ENCODE measurements around the gene KAZN. TPM values are rescaled to one million over a fixed set of nuclear protein-coding genes. Genes with fewer than 3 reads are reported as not detected.

The KAZN gene
- total and polyA plus RNA-seq, 10 donors: 20.0 to 245 (median 144) TPM

GRCh38 chr1:14842361-14842760 lies 243.9 kb downstream of the KAZN start:
- DNase-seq: no peak
- no peaks in the 10 kb centered on the region for H3K27me3 ChIP-seq (replicated peaks in 1 of 7)

GRCh38 chr1:14842891-14843290 lies 244.4 kb downstream of the KAZN start:
- DNase-seq: no peak
- 67 to 84% (median 77%) methylated on average over 2 of the region's 2 CpGs for WGBS, 5 donors
- Histone ChIP-seq H3K27me3 (replicated peaks in 1 of 7) (no peaks in the 10 kb centered on the region), H3K27ac (no peak overlapping the region), H3K4me3 (no peak overlapping the region), H3K4me1 (no peaks in the 10 kb centered on the region), H3K9me3 (peaks cover 5 to 39% (median 26%) of the 10 kb centered on the region in 8 donors), H3K36me3 (no peaks in the 10 kb centered on the region)
- TF ChIP-seq CTCF (IDR thresholded peaks at IDR 0.05 in 8 of 11, conservative IDR thresholded peaks at IDR 0.05 in 3 of 11) (no peak), POLR2AphosphoS5 (IDR thresholded peaks at IDR 0.05) (no peak), POLR2A (IDR thresholded peaks at IDR 0.05) (no peak)
- intact Hi-C loops (cut with DNase I; ENCODE audit: low total_unique reads): no loop called here

More at GRCh38 chr1:14842361-14842760, 243.9 kb downstream of the KAZN start:
- H3K36me3 ChIP-seq: no peaks in the 10 kb centered on the region
- H3K4me1 ChIP-seq: no peaks in the 10 kb centered on the region
- H3K27ac ChIP-seq: no peak overlapping the region
- H3K9me3 ChIP-seq: peaks cover 5 to 42% (median 26%) of the 10 kb centered on the region in 8 donors
- H3K4me3 ChIP-seq: no peak overlapping the region
- 75 to 94% (median 83%) methylated on average over 4 of the region's 4 CpGs for WGBS, 5 donors
- no peak for TF ChIP-seq POLR2AphosphoS5 (IDR thresholded peaks at IDR 0.05)
- no peak for TF ChIP-seq CTCF (IDR thresholded peaks at IDR 0.05 in 8 of 11, conservative IDR thresholded peaks at IDR 0.05 in 3 of 11)
- TF ChIP-seq POLR2A (IDR thresholded peaks at IDR 0.05): no peak
- intact Hi-C loops (cut with DNase I; ENCODE audit: low total_unique reads): no loop called here

DNA sequence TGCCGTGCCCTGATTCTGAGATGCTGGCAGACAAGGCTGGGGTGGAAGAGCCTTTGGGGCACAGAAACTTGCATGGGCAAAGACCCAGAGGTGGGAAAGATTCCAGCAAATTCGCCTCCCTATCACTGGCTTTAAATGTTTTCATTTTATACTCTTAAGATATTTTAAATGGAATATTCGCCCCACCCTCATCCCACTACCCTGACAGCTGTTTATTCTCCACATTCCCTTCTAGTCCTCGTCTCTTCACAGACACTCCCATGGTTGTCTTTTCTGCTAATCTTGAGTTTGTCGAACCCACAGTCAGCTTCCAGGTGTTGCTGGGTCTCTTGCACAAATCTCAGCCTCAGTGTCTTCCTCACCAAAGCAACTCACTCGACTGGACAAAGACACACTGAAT lies 245.0 kb downstream of the KAZN start:
- TF ChIP-seq POLR2A (IDR thresholded peaks at IDR 0.05): no peak
- H3K4me3 ChIP-seq: no peak overlapping the region
- DNase-seq: no peak
- 68 to 77% (median 74%) methylated on average over 6 of the region's 6 CpGs for WGBS, 5 donors
- peaks cover 5 to 37% (median 26%) of the 10 kb centered on the region in 8 donors for H3K9me3 ChIP-seq
- H3K27ac ChIP-seq: no peak overlapping the region
- no peaks in the 10 kb centered on the region for H3K36me3 ChIP-seq
- H3K4me1 ChIP-seq: no peaks in the 10 kb centered on the region
- H3K27me3 ChIP-seq (replicated peaks in 1 of 7): no peaks in the 10 kb centered on the region
- intact Hi-C loops (cut with DNase I; ENCODE audit: low total_unique reads): no loop called here

DNA sequence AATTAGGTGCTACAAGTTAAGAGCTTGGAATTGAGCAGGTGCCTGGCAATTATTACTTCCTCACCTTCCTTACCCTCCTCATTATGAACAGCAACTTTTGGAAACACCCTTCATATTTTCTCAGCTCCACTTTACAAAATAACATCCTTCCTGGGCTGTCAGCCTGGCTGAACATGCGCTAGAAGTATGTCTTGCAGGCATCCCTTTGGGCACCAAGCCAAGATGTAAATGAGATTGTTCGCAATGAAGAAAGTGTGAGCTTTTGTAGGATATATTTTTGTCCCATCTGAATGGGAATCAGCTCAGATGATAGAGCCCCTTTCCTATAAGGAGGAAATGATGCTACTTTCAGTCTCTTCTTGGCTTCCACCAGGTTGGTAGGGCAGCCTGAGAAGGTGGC lies 245.9 kb downstream of the KAZN start:
- H3K4me3 ChIP-seq: no peak overlapping the region
- no peaks in the 10 kb centered on the region for H3K4me1 ChIP-seq
- H3K9me3 ChIP-seq: peaks cover 5 to 37% (median 26%) of the 10 kb centered on the region in 8 donors
- H3K27ac ChIP-seq: no peak overlapping the region
- intact Hi-C loops (cut with DNase I; ENCODE audit: low total_unique reads): no loop called here
- H3K36me3 ChIP-seq: no peaks in the 10 kb centered on the region
- no peak for DNase-seq
- TF ChIP-seq POLR2A (IDR thresholded peaks at IDR 0.05) (no peak), CTCF (IDR thresholded peaks at IDR 0.05 in 8 of 11, conservative IDR thresholded peaks at IDR 0.05 in 3 of 11) (no peak)
- H3K27me3 ChIP-seq (replicated peaks in 1 of 7): no peaks in the 10 kb centered on the region
- WGBS, 5 donors: 11 to 31% (median 24%) methylated on average over 2 of the region's 2 CpGs
